SK-N-SH treated with all-trans-retinoic acid at 6 μM for 48 hours (cell line): Measurements from ENCODE around the gene CHODL.

ENCODE experiments used
- ARNTL ChIP-seq: fragments of 450-650 bp; formaldehyde crosslinking; IDR thresholded peaks from 2 replicates; pipeline ENCODE4 v1.5.0; 2020; ENCODE audit warnings: low read depth, mild to moderate bottlenecking, moderate library complexity, borderline replicate concordance
- BACH2 ChIP-seq: fragments of 250-450 bp; sonication (Bioruptor Pico); IDR thresholded peaks from 2 replicates; pipeline ENCODE4 v1.9.0; 2021; ENCODE audit warnings: mild to moderate bottlenecking, borderline replicate concordance
- CREB5 ChIP-seq: fragments of 250-450 bp; sonication (Bioruptor Pico); IDR thresholded peaks from 2 replicates; pipeline ENCODE4 v1.5.1; 2020; ENCODE audit warnings: low read depth, mild to moderate bottlenecking, moderate library complexity
- CSDC2 ChIP-seq: fragments of 250-450 bp; sonication (Bioruptor Pico); IDR thresholded peaks from 2 replicates; pipeline ENCODE4 v1.5.0; 2020; ENCODE audit warnings: mild to moderate bottlenecking, moderate library complexity
- GLIS3 ChIP-seq: fragments of 250-450 bp; sonication (Bioruptor Pico); IDR thresholded peaks from 2 replicates; pipeline ENCODE4 v1.5.0; 2020; ENCODE audit warnings: mild to moderate bottlenecking, moderate library complexity
- POU6F1 ChIP-seq: fragments of 250-450 bp; sonication (Bioruptor Pico); IDR thresholded peaks from 2 replicates; pipeline ENCODE4 v1.8.0; 2021; ENCODE audit warnings: low read depth, mild to moderate bottlenecking, moderate library complexity, borderline replicate concordance
- PPARA ChIP-seq: fragments of 250-450 bp; sonication (Bioruptor Pico); IDR thresholded peaks from 2 replicates; pipeline ENCODE4 v1.5.0; 2020; ENCODE audit warnings: mild to moderate bottlenecking, borderline replicate concordance
- RARB ChIP-seq: fragments of 250-450 bp; sonication (Bioruptor Pico); IDR thresholded peaks from 2 replicates; pipeline ENCODE4 v1.8.0; 2021; ENCODE audit warnings: mild to moderate bottlenecking, moderate library complexity
- TSHZ2 ChIP-seq: fragments of 250-450 bp; sonication (Bioruptor Pico); IDR thresholded peaks from 2 replicates; pipeline ENCODE4 v1.5.0; 2020; ENCODE audit warnings: mild to moderate bottlenecking, moderate library complexity
- ZFP3 ChIP-seq: fragments of 250-450 bp; sonication (Bioruptor Pico); IDR thresholded peaks from 2 replicates; pipeline ENCODE4 v1.5.0; 2020; ENCODE audit warnings: mild to moderate bottlenecking, moderate library complexity
- ZNF70 ChIP-seq: fragments of 450-650 bp; formaldehyde crosslinking; IDR thresholded peaks from 2 replicates; pipeline ENCODE4 v1.5.0; 2020; ENCODE audit warnings: mild to moderate bottlenecking, moderate library complexity
- TF ChIP-seq, protein P1 (sequence below): fragments of 250-450 bp; sonication (Bioruptor Pico); IDR thresholded peaks from 2 replicates; pipeline ENCODE4 v1.8.0; 2020; ENCODE audit warnings: mild to moderate bottlenecking, moderate library complexity, borderline replicate concordance
- TF ChIP-seq, protein P2 (sequence below): fragments of 250-450 bp; sonication (Bioruptor Pico); IDR thresholded peaks from 2 replicates; pipeline ENCODE4 v1.5.1; 2021; ENCODE audit warnings: mild to moderate bottlenecking, moderate library complexity

DNA sequence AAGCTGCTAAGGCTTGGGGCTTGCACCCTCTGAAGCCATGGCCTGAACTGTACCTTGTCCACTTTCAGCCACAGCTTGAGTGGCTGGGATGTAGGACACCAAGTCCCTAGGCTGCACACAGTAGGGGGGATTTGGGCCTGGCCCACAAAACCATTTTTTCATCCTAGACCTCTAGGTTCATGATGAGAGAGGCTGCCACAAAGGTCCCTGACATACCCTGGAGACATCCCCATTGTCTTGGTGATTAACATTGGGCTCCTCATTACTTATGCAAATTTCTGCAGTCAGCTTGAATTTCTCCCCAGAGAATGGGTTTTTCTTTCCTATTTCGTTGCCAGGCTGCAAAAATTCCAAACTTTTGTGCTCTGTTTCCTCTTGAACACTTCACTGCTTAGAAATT lies 26.3 kb upstream of the CHODL start:
- TF ChIP-seq ARNTL (no peak), ZNF70 (CRISPR knock-in tag) (no peak), POU6F1 (CRISPR knock-in tag) (no peak), BACH2 (CRISPR knock-in tag) (no peak), ZFP3 (no peak), CSDC2 (CRISPR knock-in tag) (no peak), RARB (CRISPR knock-in tag) (no peak), GLIS3 (CRISPR knock-in tag) (no peak), CREB5 (CRISPR knock-in tag) (no peak), TSHZ2 (CRISPR knock-in tag) (no peak), PPARA (CRISPR knock-in tag) (no peak)
- TF ChIP-seq, protein P1, sequence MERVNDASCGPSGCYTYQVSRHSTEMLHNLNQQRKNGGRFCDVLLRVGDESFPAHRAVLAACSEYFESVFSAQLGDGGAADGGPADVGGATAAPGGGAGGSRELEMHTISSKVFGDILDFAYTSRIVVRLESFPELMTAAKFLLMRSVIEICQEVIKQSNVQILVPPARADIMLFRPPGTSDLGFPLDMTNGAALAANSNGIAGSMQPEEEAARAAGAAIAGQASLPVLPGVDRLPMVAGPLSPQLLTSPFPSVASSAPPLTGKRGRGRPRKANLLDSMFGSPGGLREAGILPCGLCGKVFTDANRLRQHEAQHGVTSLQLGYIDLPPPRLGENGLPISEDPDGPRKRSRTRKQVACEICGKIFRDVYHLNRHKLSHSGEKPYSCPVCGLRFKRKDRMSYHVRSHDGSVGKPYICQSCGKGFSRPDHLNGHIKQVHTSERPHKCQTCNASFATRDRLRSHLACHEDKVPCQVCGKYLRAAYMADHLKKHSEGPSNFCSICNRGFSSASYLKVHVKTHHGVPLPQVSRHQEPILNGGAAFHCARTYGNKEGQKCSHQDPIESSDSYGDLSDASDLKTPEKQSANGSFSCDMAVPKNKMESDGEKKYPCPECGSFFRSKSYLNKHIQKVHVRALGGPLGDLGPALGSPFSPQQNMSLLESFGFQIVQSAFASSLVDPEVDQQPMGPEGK, result no peak
- TF ChIP-seq, protein P2, sequence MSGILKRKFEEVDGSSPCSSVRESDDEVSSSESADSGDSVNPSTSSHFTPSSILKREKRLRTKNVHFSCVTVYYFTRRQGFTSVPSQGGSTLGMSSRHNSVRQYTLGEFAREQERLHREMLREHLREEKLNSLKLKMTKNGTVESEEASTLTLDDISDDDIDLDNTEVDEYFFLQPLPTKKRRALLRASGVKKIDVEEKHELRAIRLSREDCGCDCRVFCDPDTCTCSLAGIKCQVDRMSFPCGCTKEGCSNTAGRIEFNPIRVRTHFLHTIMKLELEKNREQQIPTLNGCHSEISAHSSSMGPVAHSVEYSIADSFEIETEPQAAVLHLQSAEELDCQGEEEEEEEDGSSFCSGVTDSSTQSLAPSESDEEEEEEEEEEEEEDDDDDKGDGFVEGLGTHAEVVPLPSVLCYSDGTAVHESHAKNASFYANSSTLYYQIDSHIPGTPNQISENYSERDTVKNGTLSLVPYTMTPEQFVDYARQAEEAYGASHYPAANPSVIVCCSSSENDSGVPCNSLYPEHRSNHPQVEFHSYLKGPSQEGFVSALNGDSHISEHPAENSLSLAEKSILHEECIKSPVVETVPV (CRISPR knock-in tag), result no peak
